Measurements from ENCODE around the gene GPD1. TPM values are rescaled to one million over a fixed set of nuclear protein-coding genes. Genes with fewer than 3 reads are reported as not detected.

The GPD1 gene
- total RNA-seq, 1 experiment from 2014 or later: 1.6 TPM

GRCh38 chr12:50056639-50056976 is 47.2 kb upstream of the GPD1 start:
- no TSS peak for BruUV-seq (replicated peaks)
- Histone ChIP-seq H3K4me2 (ENCODE audit: low read length) (peak overlapping the region; percentile 99), H2AFZ (ENCODE audit: low read depth, low read length, poor library complexity, severe bottlenecking) (peak overlapping the region; percentile 14), H3K9me3 (ENCODE audit: control insufficient read depth in 1 of 2, insufficient read depth in 1 of 2, low read depth in 1 of 2, low read length in 2 of 2) (no peaks in the 10 kb centered on the region), H3K27ac (ENCODE audit: low read depth, low read length) (no peak overlapping the region; the same call in 1 of the 2 replicates), H3K4me3 (replicated peaks in 1 of 2; ENCODE audit: low read depth in 1 of 2, low read length in 2 of 2) (peak overlapping the region; percentile 58), H3K9ac (ENCODE audit: low read length) (peak overlapping the region; percentile 76), H3K4me1 (ENCODE audit: control insufficient read depth in 1 of 2, insufficient read depth in 2 of 2, low read length in 2 of 2) (peaks cover 15 to 25% of the 10 kb centered on the region in 2 experiments; a peak in 3 of 4 replicates), H4K20me1 (ENCODE audit: insufficient read depth) (no peaks in the 10 kb centered on the region), H3K36me3 (ENCODE audit: control insufficient read depth in 1 of 2, insufficient read depth in 2 of 2, low read length in 2 of 2) (peaks cover 2 to 19% of the 10 kb centered on the region in 2 experiments; a peak in 2 of 4 replicates), H3K79me2 (ENCODE audit: insufficient read depth, low read length) (no peaks in the 10 kb centered on the region), H3K27me3 (ENCODE audit: insufficient read depth, low read length) (no peaks in the 10 kb centered on the region; the same call in 1 of the 2 replicates), H3K9me2 (ENCODE audit: insufficient read depth) (no peaks in the 10 kb centered on the region)
- RAD21 ChIA-PET (ENCODE audit: low non-redundant PET in 1 of 2, low total read pairs in 2 of 2, uncharacterized antibody in 2 of 2, unreplicated experiment in 2 of 2): interaction anchor here (1.0 to 2.1 kb wide), 5 partner anchors 18 to 111 kb away, joined by 3 to 8 read pairs (median 5); no protein-coding TSS in a partner anchor
- ATAC-seq (no peak), DNase-seq (ENCODE audit: low read depth, low spot score) (no peak)
- POLR2A ChIA-PET: interaction anchor here (1.0 to 1.4 kb wide), 2 partner anchors 189 to 315 kb away, joined by 3 read pairs; partner anchors contain the start of gene TMBIM6
- CTCF ChIA-PET: interaction anchor here (0.8 to 3.6 kb wide), 13 partner anchors 8 to 279 kb away, joined by 3 to 39 read pairs (median 5); partner anchors contain the start of gene SMARCD1
- no peak for TF ChIP-seq POLR2AphosphoS5 (IDR thresholded peaks at IDR 0.05; ENCODE audit: low read depth, low read length)
- no peak for TF ChIP-seq EZH2 (IDR thresholded peaks at IDR 0.05)
- TF ChIP-seq YY1 (IDR thresholded peaks at IDR 0.05; ENCODE audit: extremely low read depth, insufficient replicate concordance, low read depth, low read length): no peak
- no peak for TF ChIP-seq CEBPB (IDR thresholded peaks at IDR 0.05; ENCODE audit: low read depth)
- TF ChIP-seq ATF3 (IDR thresholded peaks at IDR 0.05): no peak
- no peak for TF ChIP-seq ELF1 (IDR thresholded peaks at IDR 0.05; ENCODE audit: borderline replicate concordance, low read depth)
- TF ChIP-seq SIN3A (IDR thresholded peaks at IDR 0.05; ENCODE audit: low read depth): no peak
- no peak for TF ChIP-seq ZFX (IDR thresholded peaks at IDR 0.05)
- no peak for TF ChIP-seq FOSL1 (IDR thresholded peaks at IDR 0.05; ENCODE audit: low read depth)
- no peak for TF ChIP-seq JUND (IDR thresholded peaks at IDR 0.05)
- no peak for TF ChIP-seq MAX (IDR thresholded peaks at IDR 0.05)
- no peak for TF ChIP-seq CTCF (IDR thresholded peaks at IDR 0.05 in 2 of 3, conservative IDR thresholded peaks at IDR 0.05 in 1 of 3; ENCODE audit: borderline replicate concordance in 1 of 3, insufficient read depth in 1 of 3, low read depth in 2 of 3, low read length in 2 of 3)
- no peak for TF ChIP-seq SP1 (IDR thresholded peaks at IDR 0.05; ENCODE audit: low read depth)
- no peak for TF ChIP-seq EGR1 (IDR thresholded peaks at IDR 0.05; ENCODE audit: low read depth)
- intact Hi-C loops (cut with micrococcal nuclease): loop anchor here (1.0 to 5.0 kb wide), 3 partner anchors 89 to 280 kb away; no protein-coding TSS in a partner anchor

Measured in HCT116 (cell line).